ENCODE measurements around the gene PAX5. TPM values are rescaled to one million over a fixed set of nuclear protein-coding genes. Genes with fewer than 3 reads are reported as not detected.

The PAX5 gene
- polyA plus RNA-seq, 1 donor from 2014 or later: not detected

DNA sequence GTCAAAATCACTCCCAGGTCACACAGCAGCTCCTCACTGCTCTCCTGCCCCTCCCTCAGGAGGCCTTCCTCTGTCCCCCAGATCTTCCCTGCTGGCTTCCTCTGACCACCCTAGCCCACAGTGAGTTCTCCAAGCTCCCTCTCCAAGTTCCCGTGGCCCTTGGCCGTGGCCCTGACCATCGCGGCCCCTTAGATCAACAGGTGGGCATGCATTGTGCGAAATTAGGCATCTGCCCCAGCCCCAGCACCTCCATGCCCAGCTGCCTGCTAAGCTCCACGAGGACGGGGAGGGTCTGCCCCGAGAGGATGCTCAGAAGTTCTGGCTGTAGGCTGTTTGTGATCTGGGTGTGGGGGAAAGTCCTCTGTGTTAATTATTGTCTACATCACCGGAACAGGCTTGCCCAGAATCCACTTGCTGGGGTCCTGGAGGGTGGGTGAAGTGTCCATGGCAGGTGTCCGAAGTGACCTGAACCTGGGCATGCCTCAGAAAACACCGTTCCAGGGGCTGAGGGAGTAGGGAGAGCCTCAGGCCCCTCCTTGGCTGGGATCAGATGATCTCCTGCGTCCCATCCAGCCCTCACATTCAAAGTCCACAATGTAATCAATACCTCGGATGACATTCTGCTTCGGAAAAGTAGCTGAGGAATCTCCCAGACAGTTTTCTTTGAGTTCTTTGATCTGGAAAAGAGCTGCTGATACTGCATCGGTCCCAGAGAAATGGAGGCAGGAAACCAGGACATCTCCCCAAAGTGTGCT, 194.8 kb downstream of the PAX5 start:
- H3K4me2 ChIP-seq (ENCODE audit: low read length): no peak overlapping the region
- no peaks in the 10 kb centered on the region for H3K27me3 ChIP-seq (ENCODE audit: insufficient read depth, low read depth, low read length)
- H3K9me2 ChIP-seq (ENCODE audit: insufficient read depth, low read length): no peaks in the 10 kb centered on the region
- H3F3A ChIP-seq (ENCODE audit: insufficient read depth, low read length, poor library complexity, severe bottlenecking): no peaks in the 10 kb centered on the region
- TF ChIP-seq RAD21 (conservative IDR thresholded peaks at IDR 0.05) (no peak), TAF1 (IDR thresholded peaks at IDR 0.05; ENCODE audit: low read depth) (no peak), REST (IDR thresholded peaks at IDR 0.05; ENCODE audit: borderline replicate concordance) (no peak), CTCF (IDR thresholded peaks at IDR 0.05; ENCODE audit: poor library complexity, severe bottlenecking) (no peak), MXI1 (conservative IDR thresholded peaks at IDR 0.05; ENCODE audit: poor library complexity, severe bottlenecking) (no peak), POLR2AphosphoS5 (IDR thresholded peaks at IDR 0.05) (no peak), EZH2 (IDR thresholded peaks at IDR 0.05; ENCODE audit: borderline replicate concordance, insufficient read depth, low read length, poor library complexity, severe bottlenecking) (no peak), EP300 (conservative IDR thresholded peaks at IDR 0.05; ENCODE audit: poor library complexity, severe bottlenecking) (no peak), SMC3 (conservative IDR thresholded peaks at IDR 0.05; ENCODE audit: poor library complexity) (no peak)
- H2AFZ ChIP-seq (ENCODE audit: low read depth, low read length): no peak overlapping the region
- no peaks in the 10 kb centered on the region for H4K20me1 ChIP-seq (ENCODE audit: insufficient read depth)
- H3K9ac ChIP-seq (ENCODE audit: low read length): no peak overlapping the region
- H3K4me3 ChIP-seq (ENCODE audit: low read length): no peak overlapping the region
- no peaks in the 10 kb centered on the region for H3K36me3 ChIP-seq (ENCODE audit: insufficient read depth, low read length)
- no peaks in the 10 kb centered on the region for H3K9me3 ChIP-seq (ENCODE audit: low read length)
- H3K27ac ChIP-seq (ENCODE audit: low read length): no peak overlapping the region
- H3K79me2 ChIP-seq (replicated peaks; ENCODE audit: insufficient read depth, low read length): no peaks in the 10 kb centered on the region

- Histone ChIP-seq H3K4me3 (ENCODE audit: low read length) (no peak overlapping the region), H3K27ac (ENCODE audit: low read length) (no peak overlapping the region), H3K36me3 (ENCODE audit: insufficient read depth, low read length) (no peaks in the 10 kb centered on the region), H2AFZ (ENCODE audit: low read depth, low read length) (no peak overlapping the region), H3K79me2 (replicated peaks; ENCODE audit: insufficient read depth, low read length) (no peaks in the 10 kb centered on the region), H3K9me2 (ENCODE audit: insufficient read depth, low read length) (no peaks in the 10 kb centered on the region), H3F3A (ENCODE audit: insufficient read depth, low read length, poor library complexity, severe bottlenecking) (no peaks in the 10 kb centered on the region), H3K27me3 (ENCODE audit: insufficient read depth, low read depth, low read length) (no peaks in the 10 kb centered on the region), H4K20me1 (ENCODE audit: insufficient read depth) (no peaks in the 10 kb centered on the region), H3K9ac (ENCODE audit: low read length) (no peak overlapping the region), H3K4me2 (ENCODE audit: low read length) (no peak overlapping the region), H3K9me3 (ENCODE audit: low read length) (no peaks in the 10 kb centered on the region)
- no peak for TF ChIP-seq EP300 (conservative IDR thresholded peaks at IDR 0.05; ENCODE audit: poor library complexity, severe bottlenecking)
- no peak for TF ChIP-seq SMC3 (conservative IDR thresholded peaks at IDR 0.05; ENCODE audit: poor library complexity)
- TF ChIP-seq MXI1 (conservative IDR thresholded peaks at IDR 0.05; ENCODE audit: poor library complexity, severe bottlenecking): no peak
- TF ChIP-seq RAD21 (conservative IDR thresholded peaks at IDR 0.05): no peak
- TF ChIP-seq CTCF (IDR thresholded peaks at IDR 0.05; ENCODE audit: poor library complexity, severe bottlenecking): no peak
- TF ChIP-seq POLR2AphosphoS5 (IDR thresholded peaks at IDR 0.05): no peak
- no peak for TF ChIP-seq TAF1 (IDR thresholded peaks at IDR 0.05; ENCODE audit: low read depth)
- TF ChIP-seq EZH2 (IDR thresholded peaks at IDR 0.05; ENCODE audit: borderline replicate concordance, insufficient read depth, low read length, poor library complexity, severe bottlenecking): no peak
These were observed 196.3 kb downstream of the PAX5 start for GRCh38 chr9:36837431-36838405.
